ENCODE measurements around the gene VWA3A. TPM values are rescaled to one million over a fixed set of nuclear protein-coding genes. Genes with fewer than 3 reads are reported as not detected.

The VWA3A gene
- total and polyA plus RNA-seq, 2 of the 8 experiments (the other 6 are each of a cell fraction or from before 2014, with no cell fraction given): 0.05 TPM; not detected in 1

DNA sequence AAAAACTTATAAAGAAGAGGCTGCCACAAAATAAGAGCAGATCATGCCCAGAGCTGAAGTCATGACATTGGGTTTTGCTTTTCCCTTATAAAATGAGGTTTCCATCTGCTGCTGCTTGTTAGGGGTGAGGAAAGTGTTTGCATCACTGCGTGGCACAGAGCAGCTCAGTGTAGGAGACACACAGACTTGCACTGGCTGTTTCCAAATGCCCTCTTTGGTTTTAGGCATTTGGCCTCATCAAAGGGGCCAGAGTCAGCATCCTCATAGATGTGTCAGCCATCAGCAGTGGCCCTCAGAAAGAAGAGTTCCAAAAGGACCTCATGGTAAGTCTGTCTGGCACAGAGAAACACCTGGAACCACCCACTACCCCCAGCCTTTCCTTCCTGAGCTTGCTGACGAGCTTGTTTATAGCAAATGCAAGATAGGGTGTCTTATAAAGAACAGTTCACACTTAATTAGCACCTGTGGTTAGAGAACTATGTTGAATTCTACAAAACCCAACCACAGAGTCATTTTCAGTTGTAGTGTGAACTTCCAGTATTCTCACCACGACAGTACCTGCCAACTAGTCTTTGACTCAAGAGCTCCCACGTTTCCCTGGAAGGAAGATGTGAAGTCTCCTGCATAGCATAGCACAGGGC, 17.0 kb downstream of the VWA3A start:
- Histone ChIP-seq H2BK5ac (ENCODE audit: low read depth, low read length) (no peak overlapping the region), H2BK120ac (replicated peaks; ENCODE audit: low read depth, low read length) (no peak overlapping the region), H2AK5ac (ENCODE audit: low read depth, low read length) (no peak overlapping the region), H2BK15ac (ENCODE audit: low read length) (0 out of 2 replicates have a peak overlapping the region, but pooled peaks have one; percentile 10), H3K79me2 (ENCODE audit: control insufficient read depth in 1 of 2, insufficient read depth in 2 of 2, low read length in 2 of 2) (no peaks in the 10 kb centered on the region), H4K8ac (ENCODE audit: extremely low read depth, insufficient read depth, low read length) (no peak overlapping the region), H2AFZ (ENCODE audit: low read length) (no peak overlapping the region), H3K27me3 (replicated peaks in 1 of 4; ENCODE audit: control insufficient read depth in 3 of 4, extremely low read depth in 1 of 4, insufficient read depth in 3 of 4, low read length in 3 of 4) (no peaks in the 10 kb centered on the region), H3K56ac (replicated peaks; ENCODE audit: insufficient read length, low read depth, low read length) (no peak overlapping the region), H3K23ac (ENCODE audit: insufficient read length) (no peak overlapping the region), H3K23me2 (ENCODE audit: low read depth, low read length) (no peaks in the 10 kb centered on the region), H3K14ac (ENCODE audit: insufficient read length) (no peak overlapping the region), H2BK12ac (ENCODE audit: low read depth, low read length) (no peak overlapping the region), H3K4ac (replicated peaks; ENCODE audit: insufficient read length, low read depth, low read length) (no peak overlapping the region), H3K18ac (ENCODE audit: extremely low read depth, low read length) (no peak overlapping the region), H3K4me1 (replicated peaks in 1 of 4; ENCODE audit: control insufficient read depth in 3 of 4, insufficient read depth in 4 of 4, low read length in 3 of 4) (peaks cover 0 to under 1% (median 0%) of the 10 kb centered on the region in 4 experiments; a peak in 1 of 7 replicates), H4K20me1 (replicated peaks in 1 of 2; ENCODE audit: control insufficient read depth in 1 of 2, insufficient read depth in 2 of 2, low read length in 2 of 2) (no peaks in the 10 kb centered on the region), H4K91ac (replicated peaks; ENCODE audit: insufficient read length, low read length) (no peak overlapping the region), H3K9ac (replicated peaks in 1 of 4; ENCODE audit: extremely low read depth in 1 of 4, low read depth in 3 of 4, low read length in 3 of 4) (no peak overlapping the region), H3K4me2 (ENCODE audit: insufficient read depth in 1 of 2, low read depth in 2 of 2, low read length in 2 of 2) (no peak overlapping the region), H2BK20ac (ENCODE audit: low read length) (no peak overlapping the region), H3K79me1 (ENCODE audit: low read depth, low read length) (no peaks in the 10 kb centered on the region), H3K27ac (ENCODE audit: low read depth, low read length) (no peak overlapping the region), H4K5ac (ENCODE audit: insufficient read length, low read depth, low read length) (no peak overlapping the region), H3K36me3 (ENCODE audit: control insufficient read depth in 2 of 4, insufficient read depth in 4 of 4, low read length in 3 of 4) (no peaks in the 10 kb centered on the region), H3K4me3 (ENCODE audit: extremely low read depth in 1 of 4, insufficient read depth in 2 of 4, low read depth in 3 of 4, low read length in 4 of 4) (no peak overlapping the region), H3K9me3 (ENCODE audit: insufficient read depth in 2 of 2, low read depth in 1 of 2, low read length in 1 of 2) (no peaks in the 10 kb centered on the region)
- WGBS, 2 experiments (ENCODE audit: extremely low coverage in 1 of 2, insufficient coverage in 1 of 2, insufficient read length in 1 of 2, insufficient replicate concordance in 2 of 2, low coverage in 1 of 2, low lambda C conversion rate in 2 of 2, missing lambda C conversion rate in 1 of 2): 79% methylated on average over 4 of the region's 4 CpGs; no CpG with 5 or more reads in 1 of the 2 experiments
- DNase-seq (ENCODE audit: low read depth in 1 of 2, low spot score in 2 of 2) (no peak), FAIRE-seq (no peak)
- POLR2A ChIA-PET (ENCODE audit: partially characterized antibody): no interaction called here
- CTCF ChIA-PET (ENCODE audit: partially characterized antibody): interaction anchor here (1.1 to 5.1 kb wide), 11 partner anchors 10 to 79 kb away, joined by 3 to 34 read pairs (median 6); no protein-coding TSS in a partner anchor
- TF ChIP-seq, protein P1, sequence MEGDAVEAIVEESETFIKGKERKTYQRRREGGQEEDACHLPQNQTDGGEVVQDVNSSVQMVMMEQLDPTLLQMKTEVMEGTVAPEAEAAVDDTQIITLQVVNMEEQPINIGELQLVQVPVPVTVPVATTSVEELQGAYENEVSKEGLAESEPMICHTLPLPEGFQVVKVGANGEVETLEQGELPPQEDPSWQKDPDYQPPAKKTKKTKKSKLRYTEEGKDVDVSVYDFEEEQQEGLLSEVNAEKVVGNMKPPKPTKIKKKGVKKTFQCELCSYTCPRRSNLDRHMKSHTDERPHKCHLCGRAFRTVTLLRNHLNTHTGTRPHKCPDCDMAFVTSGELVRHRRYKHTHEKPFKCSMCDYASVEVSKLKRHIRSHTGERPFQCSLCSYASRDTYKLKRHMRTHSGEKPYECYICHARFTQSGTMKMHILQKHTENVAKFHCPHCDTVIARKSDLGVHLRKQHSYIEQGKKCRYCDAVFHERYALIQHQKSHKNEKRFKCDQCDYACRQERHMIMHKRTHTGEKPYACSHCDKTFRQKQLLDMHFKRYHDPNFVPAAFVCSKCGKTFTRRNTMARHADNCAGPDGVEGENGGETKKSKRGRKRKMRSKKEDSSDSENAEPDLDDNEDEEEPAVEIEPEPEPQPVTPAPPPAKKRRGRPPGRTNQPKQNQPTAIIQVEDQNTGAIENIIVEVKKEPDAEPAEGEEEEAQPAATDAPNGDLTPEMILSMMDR (IDR thresholded peaks at IDR 0.05; ENCODE audit: control extremely low read depth in 1 of 3, insufficient read depth in 1 of 3, low read depth in 1 of 3, low read length in 3 of 3): no peak
- no peak for TF ChIP-seq RBBP5 (IDR thresholded peaks at IDR 0.05; ENCODE audit: borderline replicate concordance, low read depth, low read length)
- TF ChIP-seq SIRT6 (IDR thresholded peaks at IDR 0.05; ENCODE audit: low read length): no peak
- TF ChIP-seq SIN3A (conservative IDR thresholded peaks at IDR 0.05 in 1 of 2, IDR thresholded peaks at IDR 0.05 in 1 of 2; ENCODE audit: low read depth in 1 of 2, low read length in 2 of 2): no peak
- TF ChIP-seq SP4 (IDR thresholded peaks at IDR 0.05; ENCODE audit: low read length): no peak
- no peak for TF ChIP-seq PHF8 (conservative IDR thresholded peaks at IDR 0.05; ENCODE audit: low read depth, low read length)
- TF ChIP-seq KDM5A (IDR thresholded peaks at IDR 0.05; ENCODE audit: low read length): no peak
- no peak for TF ChIP-seq BCL11A (IDR thresholded peaks at IDR 0.05; ENCODE audit: low read depth in 2 of 2, low read length in 2 of 2)
- TF ChIP-seq GABPA (IDR thresholded peaks at IDR 0.05; ENCODE audit: borderline replicate concordance, insufficient read depth, low read length): no peak
- no peak for TF ChIP-seq SUZ12 (IDR thresholded peaks at IDR 0.05; ENCODE audit: low read length)

Measured in H1 (cell line).